Regular cardiac myocyte (primary cell): Measurements from ENCODE around the gene RALGPS1. TPM values are rescaled to one million over a fixed set of nuclear protein-coding genes. Genes with fewer than 3 reads are reported as not detected.

Experiments
- total RNA-seq: library from RNA; depleted of rRNA; stranded (reverse); fragments of >200 nt; gene quantifications from 2 replicates; pipeline ENCODE4 v1.2.3, GENCODE V29; 2014

RALGPS1 gene
- total RNA-seq: 1.2 and 3.1 TPM in 2 replicates

GRCh38 chr9:126914458-126915280, at the start of gene RALGPS1:
TSS of gene RALGPS1 (plus strand) at chr9:126914782. CDS start at chr9:126962290, 47,508 bp downstream.

DNA sequence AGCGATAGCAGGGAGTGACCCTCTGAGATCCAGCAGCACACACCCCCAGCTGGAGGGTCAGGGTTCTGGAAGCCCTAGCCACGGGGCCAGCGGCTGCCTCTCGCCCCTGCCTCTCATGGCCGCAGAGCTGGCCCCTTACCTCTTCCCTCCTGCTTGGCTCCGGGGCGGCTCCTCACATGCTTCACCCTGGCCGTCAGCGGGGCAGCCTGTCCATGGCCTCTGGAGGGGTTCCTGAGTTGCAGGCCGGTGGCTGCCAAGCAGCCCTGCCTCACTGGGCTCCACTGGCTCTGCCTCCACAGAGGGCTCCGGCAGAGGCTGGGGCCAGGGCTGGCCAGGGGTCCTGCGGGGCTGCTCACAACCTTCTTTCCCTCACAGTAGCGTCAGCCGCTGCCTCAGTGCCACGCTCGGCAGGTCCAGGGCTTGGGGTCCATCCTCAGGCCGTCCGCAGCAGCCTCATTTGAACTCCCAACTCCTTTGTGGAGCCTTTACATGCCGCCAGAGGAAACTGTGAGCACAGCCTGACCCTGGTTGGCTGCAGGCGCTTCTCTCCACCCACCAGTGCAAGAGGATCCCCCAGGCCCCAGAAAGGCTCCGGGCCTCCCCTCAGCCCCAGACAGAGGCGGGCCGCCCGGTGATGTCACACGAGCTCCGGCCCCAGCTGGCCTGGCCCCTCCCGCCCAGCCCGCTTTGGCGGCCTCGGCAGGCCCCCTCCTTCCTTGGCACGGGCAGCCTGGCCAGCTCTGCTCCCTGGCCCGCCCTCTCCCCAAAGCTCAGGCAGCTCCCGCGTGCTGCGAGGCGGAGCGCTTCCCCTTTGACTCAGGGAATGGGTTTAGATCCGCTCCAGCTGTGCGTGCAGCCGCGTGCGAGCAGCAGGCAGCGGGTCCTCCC, 207.8 kb downstream of the RALGPS1 start, which contains the start of gene ANGPTL2:
TSS of gene ANGPTL2 (minus strand) at position 460 of the 888 bp plus-strand sequence. CDS start 13,904 bp downstream, outside the sequence.

GRCh38 chr9:127264462-127265219, 350.1 kb downstream of the RALGPS1 start, which contains the start of gene GARNL3:
TSS of gene GARNL3 (plus strand) at chr9:127264774. CDS start at chr9:127264878, 104 bp downstream.

Other genes with a start within 250 kb of the RALGPS1 start
- gene ZBTB43, start 109.7 kb upstream of the RALGPS1 start, total RNA-seq: 9.6 and 11.7 TPM in 2 replicates
- 4.8 and 5.1 TPM in 2 replicates for gene ZBTB34, start 54.1 kb upstream of the RALGPS1 start, total RNA-seq
- gene ANGPTL2, start 207.9 kb downstream of the RALGPS1 start, total RNA-seq: 5.9 and 32.7 TPM in 2 replicates